OCI-LY7 (cell line): ENCODE measurements around the gene STXBP2. TPM values are rescaled to one million over a fixed set of nuclear protein-coding genes. Genes with fewer than 3 reads are reported as not detected.
A peak's percentile ranks its signal among the peaks of the same experiment; 100 is the strongest.

Source experiments
- BruUV-seq: library from RNA; stranded (reverse); fragments of 400-500 nt; replicated peaks from 2 replicates; lab custom pipeline; 2021; lab: Mats Ljungman, UMichigan
- CTCF ChIA-PET: fragments of 300-600 bp; sonication (Branson Sonifier 250); formaldehyde crosslinking; loops from one replicate; lab custom pipeline; 2022; ENCODE audit warnings: antibody characterized with exemption; ENCODE audit not compliant: unreplicated experiment; lab: Charles Lee
- POLR2A ChIA-PET: fragments of 300-600 bp; sonication (Branson Sonifier 250); formaldehyde crosslinking; loops from one replicate; lab custom pipeline; 2022; ENCODE audit warnings: antibody characterized with exemption; lab: Charles Lee
- DNase-seq: peaks from one replicate; pipeline ENCODE4 v3.0.0-alpha.2; 2015; ENCODE audit warnings: low spot score
- H2AFZ ChIP-seq: fragments of 200-600 bp; sonication (generic), shearing (Covaris generic); 2 replicates; pipeline ENCODE4 v1.6.1; 2014; ENCODE audit warnings: mild to moderate bottlenecking, antibody characterized with exemption, low read length, moderate library complexity
- H3K27ac ChIP-seq: fragments of 200-600 bp; sonication (generic); 2 replicates; pipeline ENCODE4 v1.5.1; 2014; ENCODE audit warnings: mixed run types, low read depth, mild to moderate bottlenecking, moderate library complexity, low read length, inconsistent platforms; ENCODE audit not compliant: poor library complexity, severe bottlenecking
- H3K36me3 ChIP-seq: fragments of 200-600 bp; sonication (generic); 2 replicates; pipeline ENCODE4 v1.6.1; 2014; ENCODE audit warnings: mild to moderate bottlenecking, antibody characterized with exemption, low read length, moderate library complexity, mixed read lengths; ENCODE audit not compliant: insufficient read depth
- H3K4me1 ChIP-seq: fragments of 200-600 bp; sonication (generic); 2 replicates; pipeline ENCODE4 v1.5.1; 2014; ENCODE audit warnings: mild to moderate bottlenecking, low read length; ENCODE audit not compliant: insufficient read depth, poor library complexity, severe bottlenecking
- H3K4me2 ChIP-seq: fragments of 200-600 bp; sonication (generic); 2 replicates; pipeline ENCODE4 v1.6.1; 2014; ENCODE audit warnings: mild to moderate bottlenecking, low read length
- H3K4me3 ChIP-seq: fragments of 200-600 bp; sonication (generic); 2 replicates; pipeline ENCODE4 v1.5.1; 2014; ENCODE audit warnings: mild to moderate bottlenecking, low read depth, low read length; ENCODE audit not compliant: poor library complexity, severe bottlenecking
- H3K79me2 ChIP-seq: fragments of 200-600 bp; sonication (generic); 2 replicates; pipeline ENCODE4 v1.6.1; 2016; ENCODE audit warnings: low read depth, mild to moderate bottlenecking, low read length, moderate library complexity, mixed read lengths; ENCODE audit not compliant: insufficient read depth
- H3K9me2 ChIP-seq: fragments of 200-600 bp; sonication (generic); 2 replicates; pipeline ENCODE4 v1.6.1; 2016; ENCODE audit warnings: mild to moderate bottlenecking, low read length, mixed read lengths; ENCODE audit not compliant: insufficient read depth
- H3K9me3 ChIP-seq: fragments of 200-600 bp; sonication (generic); 2 replicates; pipeline ENCODE4 v1.6.1; 2014; ENCODE audit warnings: mild to moderate bottlenecking, mixed run types, low read length, mixed read lengths
- H4K20me1 ChIP-seq: fragments of 200-600 bp; sonication (generic); 2 replicates; pipeline ENCODE4 v1.6.1; 2014; ENCODE audit warnings: mild to moderate bottlenecking, antibody characterized with exemption, low read length, moderate library complexity, mixed read lengths; ENCODE audit not compliant: insufficient read depth
- EZH2phosphoT487 ChIP-seq: fragments of 200-600 bp; sonication (generic); IDR thresholded peaks from 2 replicates; pipeline ENCODE4 v1.6.1; 2018; ENCODE audit warnings: low read depth, borderline replicate concordance, mild to moderate bottlenecking, mixed run types, antibody characterized with exemption, low read length, moderate library complexity, mixed read lengths
- intact Hi-C: fragments of 100-400 bp; cut with micrococcal nuclease; formaldehyde crosslinking; loops from one replicate; pipeline ENCODE4 v1.10.0; 2022; ENCODE audit not compliant: unreplicated experiment
- total RNA-seq, 2 experiments: library from RNA; depleted of rRNA in 1 of 2; stranded (reverse); fragments of >200 nt in 1 of 2; shearing (Covaris generic) in 1 of 2; gene quantifications; 2 replicates each; pipeline ENCODE4 v1.2.3, GENCODE V29; 2014 to 2022
- TF ChIP-seq, protein P1 (sequence below): fragments of 200-600 bp; sonication (generic); conservative IDR thresholded peaks from 2 replicates; pipeline ENCODE4 v1.5.1; 2014; ENCODE audit warnings: mild to moderate bottlenecking, antibody characterized with exemption, low read length, moderate library complexity, mixed read lengths

STXBP2 gene
- total RNA-seq, 2 experiments from 2014 or later = 43.0 to 138 TPM

DNA sequence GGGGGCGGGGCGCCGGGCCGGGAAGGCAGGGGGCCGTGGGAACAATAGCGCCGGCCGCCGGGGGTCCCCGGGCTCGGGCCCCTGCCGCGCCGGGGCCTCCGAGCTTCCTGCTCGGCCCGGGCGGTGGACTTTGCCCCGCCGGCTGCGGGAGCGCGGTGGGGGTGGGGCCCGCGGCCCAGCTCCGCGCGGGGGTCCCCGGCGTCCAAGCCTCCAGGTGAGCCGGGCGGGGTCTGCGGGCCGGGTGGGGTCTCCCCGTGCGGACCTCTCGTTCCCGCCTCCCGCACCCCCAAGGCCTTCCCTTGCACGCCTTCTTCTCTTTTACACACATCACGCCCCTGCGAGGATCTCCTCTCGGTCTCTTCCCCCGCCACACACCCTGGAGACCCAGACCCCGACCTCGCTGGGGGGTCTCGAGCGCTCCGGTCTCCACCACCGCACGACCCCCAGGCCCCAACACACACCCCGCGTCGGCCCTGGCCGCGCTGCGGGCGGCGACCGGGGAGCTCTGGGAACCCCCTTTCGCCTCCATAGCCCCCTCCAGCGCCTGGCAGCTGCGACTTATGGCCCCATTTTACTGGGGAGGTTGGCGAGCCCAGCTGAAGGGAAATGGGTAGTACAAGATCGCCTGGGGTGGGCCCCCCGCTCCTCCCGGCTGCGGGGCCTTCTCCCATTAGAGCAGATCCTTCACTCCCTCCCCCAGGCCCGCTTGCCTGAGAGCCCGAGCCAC, 40.5 kb upstream of the STXBP2 start:
- Histone ChIP-seq H3K9me3 (no peaks in the 10 kb centered on the region), H3K27ac (no peak overlapping the region), H4K20me1 (no peaks in the 10 kb centered on the region), H3K79me2 (no peaks in the 10 kb centered on the region), H2AFZ (no peak overlapping the region), H3K4me2 (peak overlapping the region; percentile 66), H3K9me2 (no peaks in the 10 kb centered on the region), H3K4me3 (peak overlapping the region; percentile 57), H3K4me1 (no peaks in the 10 kb centered on the region), H3K36me3 (no peaks in the 10 kb centered on the region)
- POLR2A ChIA-PET = interaction anchor here (1.0 kb wide), 1 partner anchor 9 kb away, joined by 3 read pairs; no protein-coding TSS in a partner anchor
- TF ChIP-seq, protein P1, sequence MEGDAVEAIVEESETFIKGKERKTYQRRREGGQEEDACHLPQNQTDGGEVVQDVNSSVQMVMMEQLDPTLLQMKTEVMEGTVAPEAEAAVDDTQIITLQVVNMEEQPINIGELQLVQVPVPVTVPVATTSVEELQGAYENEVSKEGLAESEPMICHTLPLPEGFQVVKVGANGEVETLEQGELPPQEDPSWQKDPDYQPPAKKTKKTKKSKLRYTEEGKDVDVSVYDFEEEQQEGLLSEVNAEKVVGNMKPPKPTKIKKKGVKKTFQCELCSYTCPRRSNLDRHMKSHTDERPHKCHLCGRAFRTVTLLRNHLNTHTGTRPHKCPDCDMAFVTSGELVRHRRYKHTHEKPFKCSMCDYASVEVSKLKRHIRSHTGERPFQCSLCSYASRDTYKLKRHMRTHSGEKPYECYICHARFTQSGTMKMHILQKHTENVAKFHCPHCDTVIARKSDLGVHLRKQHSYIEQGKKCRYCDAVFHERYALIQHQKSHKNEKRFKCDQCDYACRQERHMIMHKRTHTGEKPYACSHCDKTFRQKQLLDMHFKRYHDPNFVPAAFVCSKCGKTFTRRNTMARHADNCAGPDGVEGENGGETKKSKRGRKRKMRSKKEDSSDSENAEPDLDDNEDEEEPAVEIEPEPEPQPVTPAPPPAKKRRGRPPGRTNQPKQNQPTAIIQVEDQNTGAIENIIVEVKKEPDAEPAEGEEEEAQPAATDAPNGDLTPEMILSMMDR = no peak
- BruUV-seq = no TSS peak
- DNase-seq = no peak
- CTCF ChIA-PET = interaction anchor here (0.8 kb wide), 1 partner anchor 9 kb away, joined by 3 read pairs; no protein-coding TSS in a partner anchor
- intact Hi-C loops = no loop called here

GRCh38 chr19:7597689-7598088, 39.2 kb upstream of the STXBP2 start:
- H3K9me2 ChIP-seq = no peaks in the 10 kb centered on the region
- H4K20me1 ChIP-seq = no peaks in the 10 kb centered on the region
- no peaks in the 10 kb centered on the region for H3K9me3 ChIP-seq
- intact Hi-C loops = no loop called here
- no TSS peak for BruUV-seq
- no peak for DNase-seq
- ChIA-PET CTCF (no interaction called here), POLR2A (no interaction called here)
- TF ChIP-seq, protein P1 = no peak
- no peak for TF ChIP-seq EZH2phosphoT487
- no peaks in the 10 kb centered on the region for H3K79me2 ChIP-seq
- H3K4me3 ChIP-seq = no peak overlapping the region
- no peak overlapping the region for H3K27ac ChIP-seq
- H3K36me3 ChIP-seq = no peaks in the 10 kb centered on the region
- H3K4me2 ChIP-seq = no peak overlapping the region
- no peaks in the 10 kb centered on the region for H3K4me1 ChIP-seq
- no peak overlapping the region for H2AFZ ChIP-seq

- Histone ChIP-seq H3K4me2 (no peak overlapping the region), H3K36me3 (no peaks in the 10 kb centered on the region), H3K9me2 (no peaks in the 10 kb centered on the region), H3K4me3 (no peak overlapping the region), H4K20me1 (no peaks in the 10 kb centered on the region), H3K9me3 (no peaks in the 10 kb centered on the region), H3K4me1 (no peaks in the 10 kb centered on the region), H2AFZ (no peak overlapping the region), H3K27ac (no peak overlapping the region), H3K79me2 (no peaks in the 10 kb centered on the region)
- no peak for DNase-seq
- BruUV-seq = no TSS peak
- ChIA-PET CTCF (no interaction called here), POLR2A (no interaction called here)
- intact Hi-C loops = no loop called here
- no peak for TF ChIP-seq EZH2phosphoT487
- TF ChIP-seq, protein P1 = no peak
Observed at GRCh38 chr19:7598180-7598579, 38.7 kb upstream of the STXBP2 start.
